GM21515 (cell line): ENCODE measurements around the gene CTU1.

ENCODE experiments used
- ATAC-seq: cut with Tn5 transposase; IDR thresholded peaks from one replicate; pipeline ENCODE4 v1.9.1; 2021; ENCODE audit not compliant: unreplicated experiment

CTU1 gene

GRCh38 chr19:51135004-51135403 lies 26.8 kb upstream of the CTU1 start:
- no peak for ATAC-seq

- ATAC-seq, result no peak
Measured at GRCh38 chr19:51131780-51132680, 23.8 kb upstream of the CTU1 start.

GRCh38 chr19:51129716-51130115 lies 21.5 kb upstream of the CTU1 start:
- ATAC-seq, result no peak

GRCh38 chr19:51128227-51128626 lies 20.0 kb upstream of the CTU1 start:
- ATAC-seq, result no peak

- ATAC-seq, result no peak
Measured at GRCh38 chr19:51127755-51128154, 19.5 kb upstream of the CTU1 start.

GRCh38 chr19:51127032-51127431 lies 18.8 kb upstream of the CTU1 start:
- no peak for ATAC-seq

- no peak for ATAC-seq
Measured at GRCh38 chr19:51125421-51126075, 17.3 kb upstream of the CTU1 start.

GRCh38 chr19:51124729-51125128 lies 16.5 kb upstream of the CTU1 start, which contains the start of gene SIGLEC9:
Gene SIGLEC9, plus strand, starts transcription at chr19:51124906. Its CDS starts 69 bp downstream, at chr19:51124975.
- no peak for ATAC-seq

- no peak for ATAC-seq
Measured at GRCh38 chr19:51124216-51124615, 16.0 kb upstream of the CTU1 start.

- ATAC-seq, result no peak
Measured at GRCh38 chr19:51123802-51124201, 15.6 kb upstream of the CTU1 start.

GRCh38 chr19:51123381-51123800 lies 15.2 kb upstream of the CTU1 start:
- ATAC-seq, result no peak

- ATAC-seq, result no peak
Measured at GRCh38 chr19:51122112-51122981, 14.1 kb upstream of the CTU1 start.

- ATAC-seq, result no peak
Measured at GRCh38 chr19:51121257-51121656, 13.0 kb upstream of the CTU1 start.

- ATAC-seq, result no peak
Measured at GRCh38 chr19:51120160-51120559, 12.0 kb upstream of the CTU1 start.

- no peak for ATAC-seq
Measured at GRCh38 chr19:51119611-51120010, 11.4 kb upstream of the CTU1 start.

- ATAC-seq, result no peak
Measured at GRCh38 chr19:51119101-51119500, 10.9 kb upstream of the CTU1 start.

- ATAC-seq, result no peak
Measured at GRCh38 chr19:51116736-51117286, 8.6 kb upstream of the CTU1 start.

GRCh38 chr19:51114087-51114729 lies 6.0 kb upstream of the CTU1 start:
- ATAC-seq, result no peak

- ATAC-seq, result no peak
Measured at GRCh38 chr19:51111606-51112005, 3.4 kb upstream of the CTU1 start.

GRCh38 chr19:51110666-51110971 lies 2.4 kb upstream of the CTU1 start:
- no peak for ATAC-seq

GRCh38 chr19:51108805-51109146 lies 567 bp upstream of the CTU1 start:
- ATAC-seq, result peak; percentile 38
